Loucy (cell line): Measurements from ENCODE around the gene MUSK.

Experiments used
- H2AFZ ChIP-seq: fragments of 200-600 bp; sonication (generic); 2 replicates; pipeline ENCODE4 v1.6.0; 2016; ENCODE audit warnings: antibody characterized with exemption, mild to moderate bottlenecking, low read length, moderate library complexity
- H3F3A ChIP-seq: fragments of 200-600 bp; 2 replicates; pipeline ENCODE4 v1.6.0; 2016; ENCODE audit warnings: antibody characterized with exemption, low read depth, mild to moderate bottlenecking
- H3K27me3 ChIP-seq: fragments of 200-600 bp; sonication (generic); 2 replicates; pipeline ENCODE4 v1.6.1; 2014; ENCODE audit warnings: low read length, mild to moderate bottlenecking; ENCODE audit not compliant: insufficient read depth, poor library complexity, severe bottlenecking
- H3K36me3 ChIP-seq: fragments of 200-600 bp; sonication (generic); 2 replicates; pipeline ENCODE4 v1.6.1; 2016; ENCODE audit warnings: low read length; ENCODE audit not compliant: insufficient read depth
- H3K4me1 ChIP-seq: fragments of 200-600 bp; sonication (generic); 2 replicates; pipeline ENCODE4 v1.5.1; 2014; ENCODE audit warnings: low read length, mild to moderate bottlenecking; ENCODE audit not compliant: insufficient read depth, poor library complexity, severe bottlenecking
- H3K4me2 ChIP-seq: fragments of 200-600 bp; sonication (generic); 2 replicates; pipeline ENCODE4 v1.6.0; 2014; ENCODE audit warnings: antibody characterized with exemption, low read length, low read depth, mild to moderate bottlenecking; ENCODE audit not compliant: poor library complexity, severe bottlenecking
- H3K4me3 ChIP-seq: fragments of 200-600 bp; sonication (generic); 2 replicates; pipeline ENCODE4 v1.5.1; 2014; ENCODE audit warnings: low read length, mild to moderate bottlenecking, mixed read lengths; ENCODE audit not compliant: poor library complexity, severe bottlenecking
- H3K79me2 ChIP-seq: fragments of 200-600 bp; sonication (generic); 2 replicates; pipeline ENCODE4 v1.6.1; 2014; ENCODE audit warnings: low read length; ENCODE audit not compliant: insufficient read depth
- H3K9ac ChIP-seq: fragments of 200-600 bp; sonication (generic); 2 replicates; pipeline ENCODE4 v1.6.0; 2014; ENCODE audit warnings: mild to moderate bottlenecking, low read depth, low read length, moderate library complexity; ENCODE audit not compliant: poor library complexity, severe bottlenecking
- H3K9me2 ChIP-seq: fragments of 200-600 bp; sonication (generic); replicated peaks from 2 replicates; pipeline ENCODE4 v1.6.1; 2016; ENCODE audit warnings: low read depth, low read length, mixed read lengths
- H3K9me3 ChIP-seq: fragments of 200-600 bp; sonication (generic); 2 replicates; pipeline ENCODE4 v1.6.1; 2014; ENCODE audit warnings: mild to moderate bottlenecking, antibody characterized with exemption, low read length, low read depth; ENCODE audit not compliant: insufficient read depth
- H4K20me1 ChIP-seq: fragments of 200-600 bp; sonication (generic); 2 replicates; pipeline ENCODE4 v1.6.0; 2014; ENCODE audit warnings: antibody characterized with exemption, low read length, mild to moderate bottlenecking; ENCODE audit not compliant: insufficient read depth, poor library complexity, severe bottlenecking
- CTCF ChIP-seq: fragments of 200-600 bp; sonication (generic); conservative IDR thresholded peaks from 2 replicates; pipeline ENCODE4 v1.5.1; 2014; ENCODE audit warnings: mild to moderate bottlenecking, antibody characterized with exemption, low read length
- EZH2phosphoT487 ChIP-seq: fragments of 200-600 bp; IDR thresholded peaks from 2 replicates; pipeline ENCODE4 v1.6.1; 2018; ENCODE audit warnings: antibody characterized with exemption, mild to moderate bottlenecking, moderate library complexity, borderline replicate concordance

The MUSK gene

GRCh38 chr9:110844121-110844520, 175.5 kb downstream of the MUSK start:
- no peaks in the 10 kb centered on the region for H3F3A ChIP-seq
- no peak overlapping the region for H3K9ac ChIP-seq
- TF ChIP-seq CTCF (no peak), EZH2phosphoT487 (no peak)
- H3K4me3 ChIP-seq, result no peak overlapping the region
- H4K20me1 ChIP-seq, result no peaks in the 10 kb centered on the region
- H3K27me3 ChIP-seq, result no peaks in the 10 kb centered on the region
- H3K9me3 ChIP-seq, result no peaks in the 10 kb centered on the region
- no peak overlapping the region for H2AFZ ChIP-seq
- H3K79me2 ChIP-seq, result no peaks in the 10 kb centered on the region
- H3K4me1 ChIP-seq, result no peaks in the 10 kb centered on the region
- no peak overlapping the region for H3K4me2 ChIP-seq
- no peaks in the 10 kb centered on the region for H3K36me3 ChIP-seq
- no peaks in the 10 kb centered on the region for H3K9me2 ChIP-seq

GRCh38 chr9:110846215-110846614, 177.6 kb downstream of the MUSK start:
- Histone ChIP-seq H3K4me2 (no peak overlapping the region), H3K79me2 (no peaks in the 10 kb centered on the region), H3K4me3 (no peak overlapping the region), H3K27me3 (no peaks in the 10 kb centered on the region), H4K20me1 (no peaks in the 10 kb centered on the region), H3K9me3 (no peaks in the 10 kb centered on the region), H3K36me3 (no peaks in the 10 kb centered on the region), H3K9ac (no peak overlapping the region), H3K4me1 (no peaks in the 10 kb centered on the region), H3K9me2 (no peaks in the 10 kb centered on the region), H2AFZ (no peak overlapping the region), H3F3A (no peaks in the 10 kb centered on the region)
- TF ChIP-seq CTCF, result no peak
- no peak for TF ChIP-seq EZH2phosphoT487

- H3K9ac ChIP-seq, result no peak overlapping the region
- H3K4me3 ChIP-seq, result no peak overlapping the region
- TF ChIP-seq EZH2phosphoT487 (no peak), CTCF (no peak)
- no peak overlapping the region for H3K4me2 ChIP-seq
- H3K4me1 ChIP-seq, result no peaks in the 10 kb centered on the region
- no peaks in the 10 kb centered on the region for H3F3A ChIP-seq
- H4K20me1 ChIP-seq, result no peaks in the 10 kb centered on the region
- no peaks in the 10 kb centered on the region for H3K27me3 ChIP-seq
- H3K79me2 ChIP-seq, result no peaks in the 10 kb centered on the region
- no peaks in the 10 kb centered on the region for H3K9me2 ChIP-seq
- no peaks in the 10 kb centered on the region for H3K9me3 ChIP-seq
- H2AFZ ChIP-seq, result no peak overlapping the region
- H3K36me3 ChIP-seq, result no peaks in the 10 kb centered on the region
Measured at GRCh38 chr9:110847671-110848070, 179.1 kb downstream of the MUSK start.
